ENCODE data around the gene ATP2B2. TPM values are rescaled to one million over a fixed set of nuclear protein-coding genes. Genes with fewer than 3 reads are reported as not detected.

The ATP2B2 gene
- polyA plus RNA-seq, 3 donors: not detected

DNA sequence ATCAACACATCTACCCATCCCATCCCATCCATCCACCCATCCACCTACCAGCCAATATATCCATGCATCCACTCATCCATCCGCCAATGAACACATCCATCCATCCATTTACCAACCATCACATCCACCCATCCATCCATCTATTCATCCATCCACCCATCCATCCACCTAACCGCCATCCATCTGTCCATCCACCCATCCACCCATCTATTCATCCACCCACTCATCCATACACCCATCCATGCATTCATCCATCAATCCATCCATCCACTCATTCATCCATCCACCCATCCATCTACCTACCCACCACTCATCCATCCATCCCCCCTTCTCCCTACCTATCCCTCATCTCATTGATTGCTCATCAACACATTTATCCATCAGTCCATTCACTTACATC lies 136.9 kb downstream of the ATP2B2 start:
- Mint-ChIP-seq H3K4me3 (no peak overlapping the region), H3K27me3 (ENCODE audit: low read depth in 3 of 3) (peaks cover 0 to 9% (median 0%) of the 10 kb centered on the region in 3 donors), H3K36me3 (no peaks in the 10 kb centered on the region), H3K27ac (no peak overlapping the region), H3K9me3 (peaks cover 2 to 7% (median 5%) of the 10 kb centered on the region in 7 donors), H3K4me1 (peaks cover 7% of the 10 kb centered on the region)
- H3K4me3 ChIP-seq (replicated peaks in 1 of 3; ENCODE audit: low read depth in 2 of 3, low read length in 3 of 3): no peak overlapping the region
- H3K4me2 ChIP-seq (replicated peaks; ENCODE audit: extremely low read depth, low read length, poor library complexity, severe bottlenecking): no peak overlapping the region
- H3K27me3 ChIP-seq (ENCODE audit: control insufficient read depth in 2 of 2, insufficient read depth in 2 of 2, low read length in 2 of 2): no peaks in the 10 kb centered on the region
- no peak overlapping the region for H2AFZ ChIP-seq (ENCODE audit: insufficient read depth, low read depth, low read length, poor library complexity, severe bottlenecking)
- H3K4me1 ChIP-seq (ENCODE audit: control insufficient read depth in 1 of 2, insufficient read depth in 2 of 2, low read length in 2 of 2): peaks cover 0 to 8% of the 10 kb centered on the region in 2 donors
- H3K27ac ChIP-seq (ENCODE audit: low read depth in 1 of 2, low read length in 2 of 2): no peak overlapping the region
- H3K9ac ChIP-seq (ENCODE audit: insufficient read depth, low read length, poor library complexity, severe bottlenecking): no peak overlapping the region
- no peaks in the 10 kb centered on the region for H3K36me3 ChIP-seq (replicated peaks in 1 of 2; ENCODE audit: control insufficient read depth in 1 of 2, insufficient read depth in 2 of 2, low read length in 2 of 2)
- peaks cover 0 to 4% of the 10 kb centered on the region in 2 donors for H3K9me3 ChIP-seq (replicated peaks in 1 of 2; ENCODE audit: control insufficient read depth in 1 of 2, insufficient read depth in 1 of 2, low read length in 2 of 2)
- H3K79me2 ChIP-seq (ENCODE audit: insufficient read depth, low read length): no peaks in the 10 kb centered on the region
- no peaks in the 10 kb centered on the region for H4K20me1 ChIP-seq (ENCODE audit: insufficient read depth, low read length)
- 97% methylated on average over 2 of the region's 2 CpGs for WGBS (ENCODE audit: insufficient coverage)
- intact Hi-C loops (cut with micrococcal nuclease): no loop called here
- no peak for DNase-seq
- TF ChIP-seq, protein P1, sequence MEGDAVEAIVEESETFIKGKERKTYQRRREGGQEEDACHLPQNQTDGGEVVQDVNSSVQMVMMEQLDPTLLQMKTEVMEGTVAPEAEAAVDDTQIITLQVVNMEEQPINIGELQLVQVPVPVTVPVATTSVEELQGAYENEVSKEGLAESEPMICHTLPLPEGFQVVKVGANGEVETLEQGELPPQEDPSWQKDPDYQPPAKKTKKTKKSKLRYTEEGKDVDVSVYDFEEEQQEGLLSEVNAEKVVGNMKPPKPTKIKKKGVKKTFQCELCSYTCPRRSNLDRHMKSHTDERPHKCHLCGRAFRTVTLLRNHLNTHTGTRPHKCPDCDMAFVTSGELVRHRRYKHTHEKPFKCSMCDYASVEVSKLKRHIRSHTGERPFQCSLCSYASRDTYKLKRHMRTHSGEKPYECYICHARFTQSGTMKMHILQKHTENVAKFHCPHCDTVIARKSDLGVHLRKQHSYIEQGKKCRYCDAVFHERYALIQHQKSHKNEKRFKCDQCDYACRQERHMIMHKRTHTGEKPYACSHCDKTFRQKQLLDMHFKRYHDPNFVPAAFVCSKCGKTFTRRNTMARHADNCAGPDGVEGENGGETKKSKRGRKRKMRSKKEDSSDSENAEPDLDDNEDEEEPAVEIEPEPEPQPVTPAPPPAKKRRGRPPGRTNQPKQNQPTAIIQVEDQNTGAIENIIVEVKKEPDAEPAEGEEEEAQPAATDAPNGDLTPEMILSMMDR (IDR thresholded peaks at IDR 0.05): no peak

DNA sequence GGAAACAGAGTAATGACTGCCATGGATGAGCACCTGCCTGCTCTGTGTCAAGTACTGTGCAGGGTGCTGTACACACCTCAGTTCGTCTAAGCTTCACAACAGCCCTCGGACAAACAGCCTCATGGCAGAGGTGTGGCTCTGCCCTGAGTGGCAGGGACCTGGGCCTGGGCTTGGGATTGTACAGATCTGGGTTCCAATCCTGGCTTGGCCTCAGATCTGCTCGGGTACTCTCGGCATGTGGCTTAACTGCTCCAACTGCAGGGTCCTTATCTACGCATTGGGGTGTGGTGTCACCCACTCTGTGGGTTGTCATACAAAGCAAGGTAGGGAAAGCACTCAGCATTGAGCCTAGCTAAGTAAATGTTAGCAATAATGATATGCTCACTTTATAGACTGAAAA lies 137.9 kb downstream of the ATP2B2 start:
- peaks cover 0 to 4% of the 10 kb centered on the region in 2 donors for H3K9me3 ChIP-seq (replicated peaks in 1 of 2; ENCODE audit: control insufficient read depth in 1 of 2, insufficient read depth in 1 of 2, low read length in 2 of 2)
- H3K27ac ChIP-seq (ENCODE audit: low read depth in 1 of 2, low read length in 2 of 2): no peak overlapping the region
- H3K79me2 ChIP-seq (ENCODE audit: insufficient read depth, low read length): no peaks in the 10 kb centered on the region
- H4K20me1 ChIP-seq (ENCODE audit: insufficient read depth, low read length): no peaks in the 10 kb centered on the region
- Mint-ChIP-seq H3K4me1 (peaks cover 7% of the 10 kb centered on the region), H3K4me3 (no peak overlapping the region), H3K9me3 (peaks cover 2 to 14% (median 10%) of the 10 kb centered on the region in 7 donors), H3K27ac (no peak overlapping the region), H3K36me3 (no peaks in the 10 kb centered on the region), H3K27me3 (ENCODE audit: low read depth in 3 of 3) (peaks cover 0 to 11% (median 0%) of the 10 kb centered on the region in 3 donors)
- H3K4me2 ChIP-seq (replicated peaks; ENCODE audit: extremely low read depth, low read length, poor library complexity, severe bottlenecking): no peak overlapping the region
- no peaks in the 10 kb centered on the region for H3K27me3 ChIP-seq (ENCODE audit: control insufficient read depth in 2 of 2, insufficient read depth in 2 of 2, low read length in 2 of 2)
- TF ChIP-seq, protein P1 (IDR thresholded peaks at IDR 0.05): no peak
- 99% methylated on average over 5 of the region's 5 CpGs for WGBS (ENCODE audit: insufficient coverage)
- no peak overlapping the region for H3K4me3 ChIP-seq (replicated peaks in 1 of 3; ENCODE audit: low read depth in 2 of 3, low read length in 3 of 3)
- H3K36me3 ChIP-seq (replicated peaks in 1 of 2; ENCODE audit: control insufficient read depth in 1 of 2, insufficient read depth in 2 of 2, low read length in 2 of 2): no peaks in the 10 kb centered on the region
- DNase-seq: no peak
- intact Hi-C loops (cut with micrococcal nuclease): no loop called here
- no peak overlapping the region for H3K9ac ChIP-seq (ENCODE audit: insufficient read depth, low read length, poor library complexity, severe bottlenecking)
- H3K4me1 ChIP-seq (ENCODE audit: control insufficient read depth in 1 of 2, insufficient read depth in 2 of 2, low read length in 2 of 2): peaks cover 0 to 8% of the 10 kb centered on the region in 2 donors
- no peak overlapping the region for H2AFZ ChIP-seq (ENCODE audit: insufficient read depth, low read depth, low read length, poor library complexity, severe bottlenecking)
